Measurements from ENCODE around the gene NXPH3.
"Not testable (repeated sequence)": the region's sequence is repeated elsewhere in the genome, so short reads cannot be mapped to it uniquely, and the experiment has no call there.

Gene NXPH3

DNA sequence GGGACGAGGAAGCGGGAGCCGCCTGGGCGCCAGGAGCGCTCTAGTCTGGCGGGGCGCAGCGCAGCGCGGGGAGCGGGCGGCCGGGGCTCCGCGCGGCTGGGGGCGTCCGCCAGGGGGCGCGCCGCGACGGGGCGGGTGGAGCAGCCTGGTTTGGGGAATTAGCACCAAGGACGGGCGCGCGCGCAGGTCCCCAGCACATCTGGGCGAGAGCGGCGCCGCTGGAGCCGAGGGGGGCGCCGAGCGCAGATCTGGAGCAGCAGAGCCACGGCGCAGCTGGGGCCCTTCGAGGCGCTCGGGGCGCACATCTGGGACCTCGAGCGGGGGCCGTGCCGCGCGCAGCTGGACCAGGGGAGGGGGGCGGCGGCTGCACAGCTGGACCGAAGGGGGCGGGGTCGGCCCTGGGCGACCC lies at the start of gene NXPH3:
Gene NXPH3 (plus strand): TSS at position 193 of the 409 bp plus-strand sequence. CDS start 349 bp downstream, outside the sequence.
- DNase-seq = no peak

DNA sequence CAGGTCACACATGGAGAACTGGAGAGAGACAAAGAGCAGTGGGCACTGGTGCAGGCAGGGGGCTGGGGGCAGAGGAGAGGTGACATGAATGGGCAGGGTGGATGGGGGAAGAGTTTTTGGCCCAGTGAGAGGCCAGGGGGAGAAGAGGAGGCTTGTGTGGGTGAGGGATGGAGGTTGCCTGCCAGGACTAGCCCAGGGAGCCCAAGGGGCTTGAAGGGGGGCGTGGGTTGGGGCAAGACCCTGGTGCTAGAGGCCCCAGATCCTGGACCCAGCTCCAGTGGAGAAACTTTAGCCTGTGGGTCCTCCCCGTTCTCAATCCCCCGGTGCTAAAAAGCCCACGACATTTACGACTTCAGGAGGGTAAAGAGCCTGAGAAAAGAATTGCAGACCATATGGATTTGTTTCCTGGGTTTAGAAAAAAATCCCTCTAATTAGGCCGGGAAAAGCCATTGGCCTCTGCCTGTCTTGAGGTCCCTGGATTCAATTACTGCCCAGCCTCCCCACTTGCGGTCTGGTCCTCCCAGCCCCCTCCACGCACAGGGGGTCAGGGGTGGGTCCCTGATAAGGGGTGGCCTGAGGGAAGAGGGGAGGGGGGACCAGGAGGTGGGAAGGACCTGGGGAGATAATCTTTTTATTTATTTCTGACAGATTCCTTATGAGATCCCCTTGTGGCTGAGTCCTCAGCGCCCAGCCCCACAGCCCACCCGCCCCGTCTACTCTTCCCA lies 47.6 kb upstream of the NXPH3 start:
- DNase-seq = no peak

- DNase-seq = no peak
These were observed 46.7 kb upstream of the NXPH3 start for GRCh38 chr17:49528966-49529365.

DNA sequence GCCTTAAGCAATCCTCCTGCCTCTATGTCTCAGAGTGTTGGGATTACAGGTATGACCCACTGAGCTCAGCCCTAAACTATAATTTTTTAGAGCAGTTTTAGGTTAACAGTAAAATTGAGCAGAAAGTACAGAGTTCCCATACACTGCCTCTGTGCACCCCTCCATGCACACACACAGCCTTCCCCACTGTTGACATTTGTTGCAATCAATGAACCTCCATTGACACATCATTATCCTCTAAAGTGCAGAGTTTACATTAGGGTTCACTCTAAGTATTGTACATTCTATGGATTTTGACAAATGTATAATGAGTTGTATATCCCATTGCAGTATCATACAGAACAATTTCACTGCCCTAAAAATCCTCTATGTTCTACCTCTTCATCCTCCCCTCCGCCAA lies 45.6 kb upstream of the NXPH3 start:
- DNase-seq = no peak

DNA sequence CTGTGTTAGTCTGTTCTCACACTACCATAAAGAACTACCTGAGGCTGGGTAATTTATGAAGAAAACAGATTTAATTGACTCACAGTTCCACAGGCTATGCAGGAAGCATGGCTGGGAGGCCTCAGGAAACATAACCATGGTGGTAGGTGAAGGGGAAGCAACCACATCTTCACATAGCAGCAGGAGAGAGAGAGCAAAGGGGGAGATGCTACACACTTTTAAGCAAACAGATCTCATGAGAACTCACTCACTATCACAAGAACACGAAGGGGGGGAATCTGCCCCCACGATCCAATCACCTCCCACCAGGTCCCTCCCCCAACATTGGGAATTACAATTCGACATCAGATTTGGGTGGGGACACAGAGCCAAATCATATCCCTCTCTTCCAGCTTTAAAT lies 31.8 kb upstream of the NXPH3 start:
- DNase-seq = no peak

DNA sequence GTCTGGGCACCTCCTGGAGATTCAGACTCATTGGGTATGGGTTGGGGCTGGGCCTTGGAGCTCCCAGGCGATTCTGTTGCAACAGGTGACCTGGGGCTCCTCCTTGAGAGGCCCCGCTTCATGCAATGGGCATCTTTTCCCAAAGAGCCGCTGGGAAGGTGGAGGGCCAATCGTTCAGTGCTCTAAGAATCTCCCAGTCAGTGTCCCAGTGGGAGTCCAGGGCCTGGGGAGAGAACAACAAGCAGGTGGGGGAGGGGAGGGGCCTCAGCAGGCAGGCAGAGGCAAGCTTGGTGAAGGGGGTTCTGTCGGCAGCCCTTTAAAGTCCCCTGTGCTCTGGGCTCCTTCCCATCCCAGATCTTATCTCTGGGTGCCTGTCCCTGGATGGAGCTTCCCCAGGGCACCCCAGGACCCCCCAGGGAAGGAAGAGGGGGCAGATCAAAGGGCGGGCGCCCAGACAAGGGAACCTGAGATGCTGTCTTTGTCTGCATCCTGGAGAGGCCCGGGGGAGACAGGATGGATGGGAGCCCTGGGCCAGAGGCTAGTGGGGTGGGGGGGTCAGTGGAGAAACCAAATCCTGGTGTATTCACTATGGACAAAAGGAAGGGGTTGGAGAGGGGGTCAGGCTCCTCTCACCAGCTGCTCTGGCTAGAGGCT lies 30.5 kb upstream of the NXPH3 start:
- no peak for DNase-seq

GRCh38 chr17:49545806-49546545 lies 29.7 kb upstream of the NXPH3 start:
- no peak for DNase-seq

DNA sequence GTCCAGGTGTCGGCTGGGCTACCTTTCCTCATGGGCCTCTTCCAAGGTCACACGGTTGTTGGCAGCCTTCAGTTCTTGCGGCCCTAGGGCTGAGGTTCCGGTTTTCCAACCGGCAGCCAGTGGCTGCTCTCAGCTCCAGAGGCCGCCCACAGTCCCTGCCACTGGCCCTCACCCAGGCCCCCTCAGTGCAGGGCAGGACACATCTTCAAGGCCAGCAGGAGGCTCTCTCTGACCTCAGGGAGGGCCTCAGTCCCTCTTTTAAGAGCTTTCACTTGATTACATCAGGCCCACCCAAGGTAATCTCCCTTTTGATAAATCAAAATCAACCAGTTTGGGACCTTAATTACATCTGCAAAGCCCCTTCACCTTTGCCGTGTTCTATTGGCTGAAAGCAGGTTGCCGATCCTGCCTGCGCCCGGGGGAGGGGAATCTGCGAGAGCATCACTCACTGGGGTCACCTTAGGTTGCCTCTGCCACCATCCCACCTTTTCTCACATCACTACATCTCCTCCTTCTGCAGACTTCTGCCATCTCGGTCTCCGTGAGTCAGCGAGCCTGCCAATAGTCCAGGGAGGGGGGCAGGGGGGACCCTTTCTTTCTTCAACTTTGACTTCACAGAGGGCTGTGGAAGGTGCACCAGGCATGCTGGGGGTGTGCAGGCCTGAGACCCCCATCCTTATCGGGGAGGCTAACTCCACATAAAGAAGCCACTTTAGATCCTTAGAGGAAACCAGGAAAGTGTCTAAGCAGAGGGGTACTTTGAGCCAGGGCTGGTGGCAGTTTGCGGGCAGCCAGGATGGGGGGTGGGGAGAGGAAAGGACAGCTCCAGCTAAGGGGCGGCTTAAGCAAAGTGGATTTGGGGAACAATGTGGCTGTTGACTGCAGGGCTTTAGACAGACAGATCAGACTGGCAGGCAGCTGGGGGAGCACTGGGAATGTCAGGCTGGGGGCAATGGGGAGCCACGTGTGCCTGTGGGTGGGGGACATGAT lies 28.8 kb upstream of the NXPH3 start:
- no peak for DNase-seq

GRCh38 chr17:49547566-49547965 lies 28.1 kb upstream of the NXPH3 start:
- no peak for DNase-seq

DNA sequence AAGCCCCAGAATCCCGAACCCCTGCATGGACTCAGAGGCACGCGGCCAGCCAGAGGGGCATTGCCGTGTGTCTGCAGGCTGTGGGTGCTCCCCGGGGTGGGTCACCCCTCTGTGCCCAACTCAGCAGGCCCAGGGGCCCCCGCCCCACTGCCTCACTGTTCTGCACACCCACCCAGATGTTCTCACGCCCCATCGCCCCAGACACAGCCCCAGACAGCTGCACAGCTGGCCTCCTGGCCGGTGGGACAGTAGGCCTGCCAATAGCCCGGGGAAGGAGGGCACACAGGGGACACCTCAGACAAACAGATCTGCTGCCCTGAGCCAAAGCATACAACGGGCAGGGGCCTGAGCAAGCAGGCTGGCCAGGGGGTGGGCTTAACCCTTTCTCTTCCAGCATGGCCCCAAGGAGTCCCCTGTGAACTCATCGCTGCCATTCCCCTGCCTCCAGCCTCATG lies 27.6 kb upstream of the NXPH3 start:
- DNase-seq = no peak

DNA sequence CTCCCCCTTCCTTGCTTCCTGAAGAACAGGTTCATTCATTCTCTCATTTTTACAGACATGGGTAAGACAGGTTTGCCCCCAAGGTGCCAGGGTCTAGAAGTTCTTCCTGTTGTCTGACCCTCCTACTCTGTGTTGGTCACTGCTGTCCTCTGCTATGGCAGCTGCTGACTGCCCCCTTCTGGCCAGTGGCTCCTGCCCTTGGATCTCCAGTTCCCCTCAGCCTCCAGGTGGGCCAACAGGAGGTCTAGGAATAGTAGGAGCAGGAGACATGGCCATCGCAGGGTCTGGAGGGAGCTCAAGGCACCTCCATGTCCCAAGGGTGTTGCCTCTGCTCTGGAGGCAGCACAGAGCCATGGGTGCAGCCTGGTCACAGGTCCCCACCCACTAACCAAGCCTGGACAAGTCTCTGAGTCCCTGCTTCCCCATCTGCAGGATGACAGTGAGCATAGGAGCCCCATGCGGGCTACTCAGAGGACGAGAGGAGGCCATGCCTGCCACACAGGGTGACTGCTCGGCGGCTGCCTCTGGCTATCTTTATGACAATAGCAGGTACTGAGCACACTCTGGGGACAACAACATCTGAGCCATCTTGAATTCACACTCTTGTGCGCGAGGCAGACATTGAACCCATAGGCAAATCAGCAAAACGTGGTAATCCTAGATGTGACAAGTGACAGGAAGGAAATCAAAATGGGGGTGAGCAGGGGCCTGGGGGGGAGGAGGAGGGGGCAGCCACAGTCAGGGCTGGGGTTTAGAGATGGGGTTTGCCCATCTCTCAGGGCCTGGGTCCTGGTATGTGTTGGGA lies 27.0 kb upstream of the NXPH3 start:
- no peak for DNase-seq

- no peak for DNase-seq
These were observed 26.4 kb upstream of the NXPH3 start for GRCh38 chr17:49549311-49549605.

- DNase-seq = no peak
These were observed 25.7 kb upstream of the NXPH3 start for GRCh38 chr17:49549691-49550678.

DNA sequence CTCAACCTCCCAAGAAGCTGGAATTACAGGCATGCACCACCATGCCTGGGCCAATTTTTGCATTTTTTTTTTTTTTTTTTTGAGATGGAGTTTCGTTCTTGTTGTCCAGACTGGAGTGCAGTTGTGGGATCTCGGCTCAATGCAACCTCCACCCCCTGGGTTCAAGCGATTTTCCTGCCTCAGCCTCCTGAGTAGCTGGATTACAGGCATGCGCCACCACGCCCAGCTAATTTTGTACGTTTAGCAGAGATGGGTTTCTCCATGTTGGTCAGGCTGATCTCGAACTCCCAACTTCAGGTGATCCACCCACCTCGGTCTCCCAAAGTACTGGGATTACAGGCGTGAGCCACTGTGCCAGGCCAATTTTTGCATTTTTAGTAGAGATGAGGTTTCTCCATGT lies 24.9 kb upstream of the NXPH3 start:
- not testable (repeated sequence) for DNase-seq

DNA sequence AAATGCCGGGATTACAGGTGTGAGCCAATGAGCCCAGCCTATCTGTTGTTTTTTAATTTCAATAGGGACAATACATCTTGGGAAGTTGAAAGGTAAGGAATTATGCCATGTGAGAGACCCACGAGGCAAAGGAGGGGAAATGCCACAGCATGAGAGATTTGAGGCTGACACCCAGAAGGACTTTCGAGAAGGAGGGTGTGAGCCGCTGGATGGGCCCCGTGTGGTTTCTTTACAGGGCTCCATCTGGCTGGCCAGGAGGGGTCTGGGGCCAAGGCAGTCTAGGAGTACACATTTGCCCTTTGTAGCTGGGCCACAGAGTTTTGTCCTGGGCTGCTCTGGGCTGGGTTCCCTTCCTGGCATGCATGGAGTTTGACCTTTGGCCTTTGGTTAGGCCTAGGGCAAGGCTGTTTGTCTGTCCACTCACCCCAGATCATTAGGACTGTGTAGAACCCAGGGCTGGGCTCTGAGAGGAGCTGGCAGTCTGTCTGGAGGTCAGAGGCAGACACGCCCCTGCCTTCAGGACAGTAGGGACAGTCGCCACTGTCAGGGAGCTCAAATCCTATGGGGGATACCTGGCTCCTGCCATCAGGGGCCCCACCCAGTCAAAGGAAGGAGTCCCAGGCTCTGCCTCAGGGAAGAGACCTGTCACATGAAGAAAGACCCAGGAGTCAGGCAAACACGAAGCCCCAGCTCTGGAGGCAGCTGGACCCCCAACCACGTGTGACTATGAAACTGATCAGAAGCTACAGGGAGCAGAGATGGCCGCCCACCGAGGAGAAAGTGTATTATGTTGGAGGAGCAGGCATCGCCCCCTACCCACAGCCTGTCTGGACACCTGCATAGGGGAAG lies 24.2 kb upstream of the NXPH3 start:
- no peak for DNase-seq

GRCh38 chr17:49552070-49552751 lies 23.5 kb upstream of the NXPH3 start:
- DNase-seq = no peak

DNA sequence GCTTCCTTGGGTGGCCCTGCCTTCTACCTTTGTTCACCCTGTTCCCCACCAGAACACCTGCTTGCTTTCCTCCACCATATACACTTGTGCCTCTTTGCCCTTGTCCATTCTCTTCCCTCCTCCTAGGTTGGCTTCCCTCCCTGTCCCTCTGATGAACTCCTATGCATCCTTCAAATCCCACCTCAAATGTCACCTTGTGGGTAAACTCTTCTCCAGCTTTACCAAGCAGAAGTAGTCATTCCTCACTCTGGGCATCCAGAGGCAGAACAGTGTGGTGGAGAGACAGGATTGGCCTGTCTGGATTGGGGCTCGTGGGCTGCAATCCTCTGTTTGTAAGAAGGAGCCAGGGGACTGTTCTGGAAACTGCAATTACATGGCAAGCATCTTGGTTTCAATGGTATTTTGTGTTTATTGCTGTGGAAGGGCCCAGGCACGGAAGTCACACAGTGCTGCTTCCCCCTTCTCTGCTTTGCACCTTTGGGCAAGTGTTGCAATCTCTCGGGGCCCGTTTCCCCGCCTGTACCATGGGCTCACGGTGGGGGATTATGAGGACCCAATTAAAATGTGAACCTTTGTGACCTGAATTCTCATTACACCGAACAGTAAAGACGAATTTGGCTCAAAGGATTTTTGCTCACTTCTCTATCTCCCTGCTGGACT lies 21.9 kb upstream of the NXPH3 start:
- no peak for DNase-seq

- DNase-seq = no peak
These were observed 20.8 kb upstream of the NXPH3 start for GRCh38 chr17:49554694-49555494.
